EH (cell line): Measurements from ENCODE around the gene RSPRY1.

Experiments used
- DNase-seq: peaks from one replicate; pipeline ENCODE4 v3.0.0-alpha.2; 2015; ENCODE audit warnings: low read depth

Gene RSPRY1

DNA sequence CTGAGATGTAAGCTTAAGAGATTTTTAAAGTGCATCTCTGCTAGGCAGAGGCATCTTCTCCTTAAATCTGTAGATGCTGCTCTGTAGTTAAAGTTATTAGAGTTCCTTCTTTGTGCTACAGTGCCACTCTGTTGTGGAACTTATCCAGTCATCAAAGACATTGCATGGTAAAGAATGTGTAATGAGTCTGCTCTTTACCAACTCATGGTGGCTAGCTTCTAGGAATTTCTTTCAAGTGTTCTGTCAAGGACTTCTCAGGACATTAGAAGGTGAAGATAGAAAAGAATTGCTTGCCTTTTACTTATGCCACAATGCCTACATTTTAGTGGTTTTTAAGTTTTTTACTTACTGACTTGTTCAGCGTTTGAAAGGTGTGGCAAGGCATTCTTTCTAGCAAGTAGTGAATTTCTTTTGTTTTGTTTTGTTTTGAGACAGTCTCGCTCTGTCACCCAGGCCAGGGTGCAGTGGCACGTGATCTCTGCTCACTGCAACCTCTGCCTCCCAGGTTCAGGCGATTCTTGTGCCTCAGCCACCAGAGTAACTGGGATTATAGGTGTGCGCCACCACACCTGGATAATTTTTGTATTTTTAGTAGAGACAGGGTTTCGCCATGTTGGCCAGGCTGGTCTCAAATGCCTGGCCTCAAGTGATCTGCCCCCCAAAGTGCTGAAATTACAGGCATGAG is 38.7 kb downstream of the RSPRY1 start:
- no peak for DNase-seq

DNA sequence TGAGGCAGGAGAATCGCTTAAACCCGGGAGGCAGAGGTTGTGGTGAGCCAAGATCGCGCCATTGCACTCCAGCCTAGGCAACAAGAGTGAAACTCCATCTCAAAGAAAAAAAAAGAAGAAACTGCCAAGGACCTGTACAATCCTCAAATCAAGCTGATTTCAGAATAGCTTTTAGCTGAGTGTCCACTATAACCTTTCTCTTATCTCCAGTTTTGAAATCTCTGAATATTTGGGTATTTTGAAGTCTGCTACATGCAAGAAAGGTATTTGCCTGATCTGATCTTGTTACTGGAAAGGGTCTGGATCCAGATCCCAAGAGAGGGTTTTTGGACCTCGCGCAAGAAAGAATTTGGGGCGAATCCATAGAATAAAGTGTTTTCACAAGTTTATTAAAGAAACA is 39.8 kb downstream of the RSPRY1 start:
- no peak for DNase-seq

DNA sequence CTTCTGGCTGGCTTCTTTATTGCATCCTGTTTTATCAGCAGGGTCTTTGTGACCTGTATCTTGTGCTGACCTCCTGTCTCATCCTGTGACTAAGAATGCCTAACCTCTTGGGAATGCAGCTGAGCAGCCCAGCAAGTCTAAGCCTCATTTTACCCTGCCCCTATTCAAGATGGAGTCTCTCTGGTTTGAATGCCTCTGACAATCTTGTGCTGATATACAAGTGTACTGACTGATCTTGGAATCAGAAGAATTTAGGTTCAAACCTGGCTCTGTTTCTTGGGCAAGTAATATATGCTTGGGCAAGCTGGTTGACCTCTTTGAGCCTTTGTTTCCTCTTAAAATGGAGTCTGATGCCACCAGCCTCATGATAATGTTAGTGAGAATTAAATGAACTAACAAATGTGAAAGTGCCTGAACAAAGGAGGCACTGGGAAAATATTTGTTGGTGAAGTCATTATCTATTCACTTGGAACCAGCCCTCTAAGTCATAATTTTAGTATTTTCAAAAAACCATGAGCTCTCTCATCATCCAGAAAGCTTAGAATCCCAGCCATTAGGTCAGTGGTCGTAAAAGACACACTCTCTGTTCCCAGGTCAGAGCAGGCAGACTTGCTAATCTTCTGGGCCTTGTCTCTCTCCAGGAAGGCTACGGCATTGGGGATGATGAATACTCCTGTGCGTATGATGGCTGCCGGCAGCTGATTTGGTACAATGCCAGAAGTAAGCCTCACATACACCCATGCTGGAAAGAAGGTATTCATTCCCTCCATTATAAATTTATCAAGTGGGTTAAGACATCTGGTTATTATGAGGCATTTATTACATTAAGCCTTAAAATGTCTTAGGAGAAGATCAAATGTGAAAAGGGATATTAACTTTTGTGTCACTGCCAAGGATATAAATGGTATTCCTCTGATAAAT is 40.8 kb downstream of the RSPRY1 start:
- DNase-seq, result peak; percentile 38

DNA sequence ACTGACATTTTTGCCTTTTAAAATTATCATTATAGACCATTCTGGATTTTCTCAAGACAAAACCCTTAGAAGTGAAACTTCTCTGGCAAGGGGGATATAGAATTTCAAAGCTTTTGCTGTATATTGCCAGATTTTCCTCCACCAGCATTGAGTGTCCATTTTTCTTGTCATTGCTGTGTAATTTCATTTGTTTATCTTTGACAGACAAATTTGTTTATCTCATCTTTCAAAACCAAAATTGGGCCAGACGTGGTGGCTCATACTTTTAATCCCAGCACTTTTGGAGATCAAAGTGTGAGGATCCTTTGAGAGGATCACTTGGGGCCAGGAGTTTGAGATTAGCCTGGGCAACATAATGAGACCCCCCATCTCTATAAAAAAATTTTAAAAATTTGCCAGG is 43.0 kb downstream of the RSPRY1 start:
- DNase-seq, result no peak

DNA sequence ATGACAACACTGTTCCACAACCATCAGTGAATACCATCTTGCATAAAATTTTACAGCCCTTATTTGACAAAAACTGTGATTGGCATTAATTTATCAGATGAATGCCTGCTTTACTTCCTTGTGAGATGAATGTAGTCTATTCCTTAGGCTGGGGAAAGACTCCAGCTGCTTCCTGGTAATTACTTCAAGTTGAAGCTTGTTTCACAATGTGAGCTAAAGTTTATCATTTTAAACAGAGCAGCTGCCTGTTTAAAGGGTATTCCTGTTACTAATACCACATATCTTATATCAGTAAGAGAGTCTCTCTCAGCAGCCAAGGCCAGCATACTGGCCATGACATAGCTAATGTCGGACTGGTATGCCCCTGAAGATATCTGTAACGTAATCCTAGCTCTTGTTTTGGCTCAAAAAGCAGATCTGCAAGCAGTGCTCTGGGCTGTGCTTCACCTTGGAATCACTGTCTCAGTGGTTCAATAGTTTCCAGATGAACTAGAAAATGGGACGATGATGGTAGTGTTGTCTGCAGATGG is 45.8 kb downstream of the RSPRY1 start:
- no peak for DNase-seq

DNA sequence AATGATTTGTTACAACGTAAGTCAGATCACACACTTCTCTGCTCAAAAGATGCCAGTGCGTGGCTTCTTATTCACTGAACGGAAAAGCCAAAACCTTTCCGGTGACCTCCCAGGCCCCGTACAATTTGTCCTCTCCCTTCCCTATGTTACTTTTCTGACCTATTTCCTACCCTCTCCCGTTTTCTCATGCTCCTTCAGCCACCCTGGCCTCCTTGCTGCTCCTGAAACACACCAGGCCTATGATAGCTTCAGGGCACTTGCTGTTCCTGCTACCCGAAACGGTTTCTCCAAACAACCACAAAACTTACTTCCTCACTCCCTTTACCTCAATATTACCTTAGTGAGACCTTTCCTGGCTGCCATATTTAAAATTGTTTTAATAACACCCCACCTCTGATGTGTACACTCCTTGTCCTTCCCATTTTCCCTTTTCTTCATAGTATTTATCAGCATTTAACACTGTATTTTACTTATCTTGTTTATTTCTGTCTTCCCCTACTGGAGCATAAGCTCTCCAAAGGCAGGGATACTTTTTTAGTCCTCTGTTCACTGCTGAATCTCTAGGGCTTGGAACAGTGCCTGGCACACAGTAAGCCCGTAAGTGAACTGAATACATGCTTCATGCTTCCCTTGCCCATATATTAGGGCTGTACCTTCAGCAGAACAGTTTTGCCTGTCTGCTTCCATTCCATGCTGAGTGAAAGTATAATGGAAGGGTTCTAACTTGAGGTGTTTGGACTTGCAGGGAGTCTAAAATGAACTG is 48.0 kb downstream of the RSPRY1 start:
- no peak for DNase-seq

DNA sequence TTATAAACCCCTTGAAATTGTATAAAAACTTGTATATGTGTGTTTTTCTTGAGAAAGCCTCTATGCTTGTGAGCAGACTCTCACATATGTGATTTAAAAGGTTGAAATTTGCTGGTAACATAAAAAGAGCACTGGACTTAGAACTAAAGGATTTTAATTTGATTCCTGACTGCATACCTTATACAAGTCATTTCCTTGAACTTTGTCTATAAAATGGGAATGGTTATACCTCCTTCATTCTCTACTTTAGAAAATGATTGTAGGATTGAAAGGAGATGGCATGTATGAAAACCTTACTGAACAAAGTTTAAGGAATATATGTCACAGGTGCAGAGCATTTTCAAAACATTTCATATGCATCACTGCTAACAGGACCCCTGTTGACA is 48.6 kb downstream of the RSPRY1 start:
- no peak for DNase-seq

DNA sequence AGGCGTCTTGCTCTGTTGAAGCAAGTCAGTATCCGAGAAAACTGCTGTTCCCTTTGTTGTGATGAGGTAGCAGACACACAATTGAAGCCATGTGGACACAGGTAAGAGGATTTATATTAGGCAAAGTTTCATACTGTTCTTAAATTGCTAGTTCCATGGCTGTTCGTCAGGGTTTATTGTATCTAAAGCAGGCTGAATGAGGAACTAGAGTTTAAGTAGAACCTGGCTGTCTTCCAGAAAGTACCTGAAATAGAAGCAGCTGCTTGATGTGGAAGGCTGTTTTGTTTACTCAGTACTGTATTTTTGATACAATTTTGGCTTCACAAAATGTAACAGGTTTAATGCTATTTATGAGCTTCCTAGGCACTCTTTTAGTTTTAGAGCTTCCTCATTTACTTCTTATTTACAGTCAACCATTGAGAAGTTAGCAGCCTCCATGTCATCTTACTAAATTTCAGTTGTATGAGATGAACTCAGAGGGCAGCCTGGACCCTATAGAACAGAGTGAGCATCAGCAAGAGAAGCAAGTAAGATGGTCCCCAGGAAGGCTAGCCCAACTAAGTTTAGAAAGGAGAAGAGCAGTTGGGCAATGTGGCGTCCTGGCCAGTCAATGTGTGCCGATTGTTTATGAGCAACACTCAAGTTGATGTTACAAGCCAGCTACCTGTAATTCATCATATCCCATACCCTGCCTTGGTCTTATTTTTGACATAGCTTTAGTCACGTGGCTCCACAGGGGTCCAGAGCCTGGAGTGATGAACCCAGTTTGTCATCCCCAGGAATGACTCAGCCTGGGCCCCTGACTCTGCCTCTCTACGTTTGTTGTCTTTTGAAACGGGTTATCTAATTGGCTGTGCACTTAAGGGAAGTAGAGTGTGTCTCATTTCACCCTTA is 49.2 kb downstream of the RSPRY1 start:
- peak; percentile 82 for DNase-seq

DNA sequence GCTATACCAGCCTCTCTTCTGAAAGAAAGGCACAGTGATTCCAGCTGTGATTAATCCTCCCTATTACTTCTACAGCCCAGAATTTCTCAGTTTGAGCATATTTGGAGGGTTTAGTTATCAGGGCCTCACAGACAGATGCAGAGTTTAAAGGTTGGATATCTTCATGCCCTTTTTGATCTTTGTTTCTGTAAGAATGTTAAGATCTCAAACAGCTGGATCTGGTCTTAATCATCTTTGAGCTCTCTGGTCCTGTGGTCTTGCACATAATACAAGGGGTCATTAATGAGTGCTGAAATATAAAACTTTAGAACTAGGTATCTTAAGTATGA is 49.9 kb downstream of the RSPRY1 start:
- DNase-seq, result no peak

DNA sequence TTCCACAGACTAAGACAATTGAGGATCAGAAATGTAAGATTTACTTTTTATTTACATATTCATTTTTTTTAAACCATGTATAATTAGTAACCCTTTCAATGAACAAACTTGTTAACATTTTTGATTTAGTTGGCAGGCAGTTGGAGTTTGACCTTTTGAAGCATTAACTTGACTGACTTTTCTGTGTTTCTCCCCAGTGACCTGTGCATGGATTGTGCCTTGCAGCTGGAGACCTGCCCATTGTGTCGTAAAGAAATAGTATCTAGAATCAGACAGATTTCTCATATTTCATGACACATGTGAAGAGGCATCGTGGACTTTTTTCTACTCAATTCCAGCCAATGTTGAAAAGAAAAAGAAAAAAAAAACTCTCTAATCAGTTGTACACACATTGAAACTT is 52.6 kb downstream of the RSPRY1 start:
- no peak for DNase-seq

DNA sequence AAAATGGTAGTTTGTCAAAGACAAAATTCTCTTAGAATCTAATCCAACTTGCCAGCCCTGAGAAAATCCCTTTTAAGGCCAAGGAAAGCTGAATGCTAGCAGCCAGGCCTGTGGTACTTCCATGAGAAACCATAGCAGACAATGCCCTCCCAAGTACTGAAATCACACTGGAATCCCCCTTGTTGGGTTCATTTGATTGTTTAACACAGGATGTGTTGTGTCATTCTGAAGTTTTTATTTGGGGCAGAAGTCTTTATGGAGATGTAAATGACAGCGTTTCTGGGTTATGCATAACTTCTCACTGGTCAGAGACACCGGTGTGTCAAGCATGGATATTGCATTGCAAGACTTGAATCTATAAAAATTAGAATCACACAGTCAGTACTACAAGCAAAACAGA is 53.0 kb downstream of the RSPRY1 start:
- DNase-seq, result no peak

DNA sequence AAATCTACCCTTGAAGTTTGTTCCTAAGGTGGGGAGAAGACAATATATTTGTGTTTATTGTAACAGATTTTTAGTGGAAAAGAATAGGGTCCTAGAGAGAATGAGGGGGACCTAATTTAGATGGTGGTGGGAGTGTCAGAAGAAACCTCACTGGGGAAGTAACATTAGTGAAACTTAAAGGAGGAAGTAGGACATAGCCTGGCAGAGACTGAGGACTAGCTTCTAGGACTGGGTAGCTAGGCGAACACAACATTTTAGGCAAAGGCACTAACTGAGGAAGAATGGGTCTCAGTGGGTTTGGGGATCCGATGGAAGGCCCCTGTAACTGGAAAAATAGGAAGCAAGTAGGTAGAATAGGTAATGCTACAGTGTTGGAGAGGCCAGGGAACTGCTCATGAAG is 54.7 kb downstream of the RSPRY1 start:
- no peak for DNase-seq

DNA sequence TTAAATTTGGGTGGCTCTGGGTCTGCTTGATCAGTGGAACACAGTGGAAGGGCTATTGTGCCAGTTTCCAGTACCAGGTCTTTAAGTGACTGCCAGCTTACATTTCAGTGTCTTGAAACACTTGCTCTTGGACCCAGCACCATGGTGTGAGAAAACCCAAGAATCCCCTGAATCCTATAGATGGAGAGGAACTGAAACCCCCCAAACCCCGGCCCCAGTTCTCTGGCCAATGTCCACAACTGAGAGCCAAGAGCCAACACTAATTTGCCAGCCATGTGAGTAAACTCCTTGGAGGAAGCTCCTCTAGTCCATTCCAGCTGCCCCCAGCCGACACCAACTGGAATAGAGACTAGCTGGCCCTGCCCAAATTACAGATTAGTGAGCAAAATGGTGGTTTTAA is 56.5 kb downstream of the RSPRY1 start:
- DNase-seq, result no peak

DNA sequence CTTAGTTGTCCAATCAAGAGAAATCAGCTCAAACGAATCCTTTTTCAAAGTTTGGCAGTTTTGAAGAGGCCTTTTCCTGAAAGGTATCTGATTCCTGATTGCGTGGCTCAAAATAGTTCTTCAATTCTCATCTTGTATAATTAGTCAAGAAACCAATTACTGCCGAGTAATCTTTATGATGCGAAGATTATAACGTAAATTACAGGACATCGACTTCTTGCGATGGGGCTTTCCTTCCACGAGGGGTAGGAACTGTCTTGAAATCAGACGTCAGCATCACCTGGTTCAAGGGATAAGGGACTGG is 58.3 kb downstream of the RSPRY1 start:
- no peak for DNase-seq

DNA sequence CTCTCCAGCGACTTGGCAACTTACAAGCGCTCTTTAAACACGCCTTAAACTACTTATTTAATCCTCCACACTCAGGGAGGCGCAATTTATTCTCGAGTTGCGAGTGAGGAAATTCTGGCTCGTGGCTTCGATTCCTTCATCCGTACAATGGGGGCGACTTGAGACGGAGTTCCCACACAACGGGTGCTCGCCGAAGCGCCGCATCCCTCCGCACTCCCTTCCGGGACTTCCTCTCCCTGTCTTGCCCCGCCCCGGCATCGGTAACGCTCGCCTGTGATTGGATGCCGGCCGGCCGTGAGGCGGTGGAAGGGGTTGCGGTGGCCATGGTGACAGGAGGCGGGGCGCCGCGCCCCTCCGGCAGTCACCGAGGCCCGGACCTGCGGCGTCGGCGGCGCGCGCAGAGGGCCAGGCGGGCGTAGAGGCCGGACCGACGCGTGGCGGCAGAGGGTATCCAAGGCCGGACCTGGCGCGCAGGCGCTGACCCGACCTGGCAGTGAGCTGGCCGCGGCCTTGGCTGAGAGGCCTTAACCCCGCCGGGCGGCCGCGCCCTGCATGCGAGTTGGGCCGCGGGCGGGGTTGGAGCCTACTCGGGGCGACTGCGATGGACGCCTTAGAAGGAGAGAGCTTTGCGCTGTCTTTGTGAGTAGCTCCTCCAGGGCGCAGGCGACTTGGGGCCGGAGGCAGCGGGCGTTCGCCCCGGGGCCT is 58.8 kb downstream of the RSPRY1 start, which contains the start of gene ARL2BP:
TSS of gene ARL2BP (plus strand) at position 493 of the 705 bp plus-strand sequence. CDS start at position 602, 109 bp downstream.
- DNase-seq, result peak; percentile 98

DNA sequence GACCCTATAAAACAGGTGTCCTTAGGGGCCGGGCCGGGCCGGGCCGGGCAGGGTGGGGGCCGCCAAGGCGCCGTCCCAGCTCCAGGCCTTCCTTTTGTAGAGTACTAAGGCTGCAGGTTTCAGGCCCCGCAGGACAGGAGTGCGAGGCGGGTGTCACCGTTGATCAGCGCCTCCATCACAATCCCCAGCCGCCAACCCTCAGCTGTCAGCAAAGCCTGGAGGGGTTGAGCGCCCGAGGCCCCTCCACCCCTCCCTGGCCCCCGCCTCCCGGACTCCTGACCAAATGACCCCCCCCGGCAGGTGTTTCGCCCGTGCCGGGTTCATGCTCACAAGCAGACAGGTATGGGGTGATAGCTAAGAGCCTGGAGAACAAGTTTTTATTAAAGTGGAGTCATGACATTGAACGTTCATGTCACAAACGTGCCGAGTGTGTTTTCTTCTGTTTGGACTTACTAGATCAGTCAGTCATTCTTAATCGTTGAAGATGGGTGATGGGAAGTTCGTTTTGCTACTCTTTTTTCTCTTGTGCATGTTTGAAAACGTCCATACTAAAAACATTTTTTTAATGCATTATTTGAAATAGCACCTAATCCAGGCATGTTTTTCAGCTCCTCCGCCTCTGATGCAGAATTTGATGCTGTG is 59.5 kb downstream of the RSPRY1 start:
- no peak for DNase-seq

DNA sequence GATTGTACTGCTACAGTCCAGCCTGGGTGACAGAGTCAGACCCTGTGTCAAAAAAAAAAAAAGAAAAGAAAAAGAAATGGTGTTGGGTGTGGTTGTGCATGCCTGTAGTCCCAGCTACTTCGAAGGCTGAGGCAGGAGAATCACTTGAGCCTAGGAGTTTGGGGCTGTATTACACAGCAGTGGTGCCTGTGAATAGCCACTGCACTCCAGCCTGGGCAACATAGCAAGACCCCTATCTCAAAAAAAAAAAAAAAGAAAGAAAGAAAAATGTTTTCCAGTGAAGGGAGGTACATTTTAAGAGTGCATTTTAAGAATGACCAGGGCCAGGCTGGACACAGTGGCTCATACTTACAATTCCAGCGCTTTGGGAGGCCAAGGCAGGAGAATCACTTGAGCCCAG is 65.2 kb downstream of the RSPRY1 start:
- DNase-seq, result no peak

DNA sequence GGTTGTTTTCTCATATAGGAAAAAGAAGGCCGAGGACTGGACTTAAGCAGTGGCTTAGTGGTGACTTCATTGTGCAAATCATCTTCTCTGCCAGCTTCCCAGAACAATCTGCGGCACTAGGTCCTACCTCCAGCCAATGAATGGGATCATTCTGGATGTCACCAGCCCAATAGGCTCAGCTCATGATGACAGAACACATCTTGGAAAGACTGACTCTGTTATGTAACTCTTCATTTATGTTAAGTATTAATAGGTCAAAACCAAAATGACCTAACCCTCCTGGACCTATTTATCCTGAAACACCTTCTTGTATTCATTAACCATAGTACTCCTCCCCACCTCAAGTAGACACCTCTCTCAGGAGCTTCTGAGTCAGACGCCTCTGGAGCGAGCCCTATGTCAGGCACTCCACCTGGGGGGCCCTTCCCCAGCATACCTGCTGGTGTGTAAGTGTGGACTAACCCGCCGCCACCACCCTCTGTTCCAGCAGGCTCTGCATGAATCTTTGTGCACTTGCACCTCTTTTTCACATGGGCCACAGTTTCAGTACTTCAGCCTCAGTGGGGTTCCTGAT is 66.1 kb downstream of the RSPRY1 start:
- no peak for DNase-seq

DNA sequence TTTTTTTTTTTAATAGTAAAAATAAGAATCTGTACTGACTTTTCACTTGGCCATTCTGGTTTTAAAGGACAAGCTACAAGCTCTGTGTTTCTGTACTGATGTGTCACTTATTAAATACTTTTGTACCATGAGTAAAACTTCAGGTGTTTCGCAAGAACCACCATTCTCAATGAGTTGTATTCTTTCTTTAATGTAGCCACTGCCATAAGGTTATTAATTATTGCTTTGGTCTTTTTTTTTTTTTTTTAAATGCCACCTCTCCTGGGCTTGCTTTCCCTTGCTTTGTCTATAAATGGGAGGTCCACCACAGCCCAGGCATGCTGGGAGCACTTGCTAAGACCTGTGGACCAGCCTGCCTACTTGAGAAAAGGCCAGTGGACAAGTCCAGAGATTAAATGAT is 67.3 kb downstream of the RSPRY1 start:
- DNase-seq, result no peak
